Prostate gland (tissue), 2 donors: ENCODE measurements around the gene NKRF.
A peak's percentile ranks its signal among the peaks of the same experiment; 100 is the strongest.

Experiments
- POLR2A ChIP-seq: fragments of 450-650 bp; IDR thresholded peaks from one replicate; pipeline ENCODE4 v1.6.1; 2016; ENCODE audit warnings: antibody characterized with exemption, mild to moderate bottlenecking
- POLR2AphosphoS5 ChIP-seq: sonication (generic); formaldehyde crosslinking; IDR thresholded peaks from one replicate; pipeline ENCODE4 v1.6.1; 2017; ENCODE audit warnings: antibody characterized with exemption
- TF ChIP-seq, protein P1 (sequence below), 4 experiments: fragments of 200-600 bp in 2 of 4; fragments of 450-650 bp in 2 of 4; sonication (generic) in 2 of 4; IDR thresholded peaks; 1 replicate in 3 of 4; 2 replicates in 1 of 4; pipeline ENCODE4 v1.5.1; 2016 to 2019; ENCODE audit warnings: antibody characterized with exemption in 4 of 4, mild to moderate bottlenecking in 2 of 4, moderate library complexity in 2 of 4

- TF ChIP-seq, protein P1, sequence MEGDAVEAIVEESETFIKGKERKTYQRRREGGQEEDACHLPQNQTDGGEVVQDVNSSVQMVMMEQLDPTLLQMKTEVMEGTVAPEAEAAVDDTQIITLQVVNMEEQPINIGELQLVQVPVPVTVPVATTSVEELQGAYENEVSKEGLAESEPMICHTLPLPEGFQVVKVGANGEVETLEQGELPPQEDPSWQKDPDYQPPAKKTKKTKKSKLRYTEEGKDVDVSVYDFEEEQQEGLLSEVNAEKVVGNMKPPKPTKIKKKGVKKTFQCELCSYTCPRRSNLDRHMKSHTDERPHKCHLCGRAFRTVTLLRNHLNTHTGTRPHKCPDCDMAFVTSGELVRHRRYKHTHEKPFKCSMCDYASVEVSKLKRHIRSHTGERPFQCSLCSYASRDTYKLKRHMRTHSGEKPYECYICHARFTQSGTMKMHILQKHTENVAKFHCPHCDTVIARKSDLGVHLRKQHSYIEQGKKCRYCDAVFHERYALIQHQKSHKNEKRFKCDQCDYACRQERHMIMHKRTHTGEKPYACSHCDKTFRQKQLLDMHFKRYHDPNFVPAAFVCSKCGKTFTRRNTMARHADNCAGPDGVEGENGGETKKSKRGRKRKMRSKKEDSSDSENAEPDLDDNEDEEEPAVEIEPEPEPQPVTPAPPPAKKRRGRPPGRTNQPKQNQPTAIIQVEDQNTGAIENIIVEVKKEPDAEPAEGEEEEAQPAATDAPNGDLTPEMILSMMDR (IDR thresholded peaks at IDR 0.05): no peak
- peak; percentile 89 for TF ChIP-seq POLR2A
- peak; percentile 96 for TF ChIP-seq POLR2AphosphoS5
Observed at GRCh38 chrX:119606280-119607017, at the start of gene NKRF.
